ENCODE measurements around the gene CIB4. TPM values are rescaled to one million over a fixed set of nuclear protein-coding genes. Genes with fewer than 3 reads are reported as not detected.

CIB4 gene
- total RNA-seq, 1 donor from 2014 or later = not detected

DNA sequence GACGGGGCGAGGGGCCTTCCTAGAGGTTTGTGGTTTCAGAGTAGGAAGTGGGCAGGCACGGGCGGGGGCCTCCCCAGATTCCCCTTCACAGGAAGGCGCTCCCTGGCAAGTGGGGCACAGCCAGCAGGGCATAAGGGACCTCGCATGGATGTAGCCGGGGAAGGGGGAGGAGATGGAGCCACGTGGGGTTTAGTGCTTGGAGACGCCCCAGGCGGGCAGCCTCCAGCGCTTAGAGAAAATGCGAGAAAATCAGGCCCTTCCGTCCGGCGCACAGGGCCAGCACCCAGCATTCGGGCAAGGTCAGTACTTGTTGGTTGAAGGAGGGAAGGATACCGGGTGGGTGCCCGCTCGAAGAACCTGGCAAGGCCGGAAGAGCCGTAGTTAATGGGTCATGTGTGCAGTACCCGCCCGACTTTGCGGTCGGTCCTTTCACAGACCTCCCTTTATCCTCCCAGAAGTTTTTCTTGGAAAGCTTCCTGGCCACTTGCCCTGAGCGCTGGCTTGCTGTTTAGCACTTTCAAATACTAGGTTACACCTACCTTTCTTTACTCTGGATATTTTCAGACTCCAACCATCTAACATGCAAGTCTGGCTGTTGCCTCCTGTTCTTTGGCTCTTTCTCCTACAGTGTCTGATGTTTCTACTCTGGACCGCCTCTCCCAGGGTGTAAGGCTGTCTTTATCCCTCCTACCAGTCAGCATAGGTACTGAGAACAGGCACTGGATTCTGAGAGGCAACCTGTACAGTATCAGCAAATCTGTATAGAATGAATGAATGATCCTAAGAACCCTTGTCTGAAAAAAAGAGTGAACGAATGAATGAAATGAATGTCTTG lies 78.1 kb downstream of the CIB4 start:
- no peaks in the 10 kb centered on the region for H3K36me3 Mint-ChIP-seq (ENCODE audit: low read depth)

DNA sequence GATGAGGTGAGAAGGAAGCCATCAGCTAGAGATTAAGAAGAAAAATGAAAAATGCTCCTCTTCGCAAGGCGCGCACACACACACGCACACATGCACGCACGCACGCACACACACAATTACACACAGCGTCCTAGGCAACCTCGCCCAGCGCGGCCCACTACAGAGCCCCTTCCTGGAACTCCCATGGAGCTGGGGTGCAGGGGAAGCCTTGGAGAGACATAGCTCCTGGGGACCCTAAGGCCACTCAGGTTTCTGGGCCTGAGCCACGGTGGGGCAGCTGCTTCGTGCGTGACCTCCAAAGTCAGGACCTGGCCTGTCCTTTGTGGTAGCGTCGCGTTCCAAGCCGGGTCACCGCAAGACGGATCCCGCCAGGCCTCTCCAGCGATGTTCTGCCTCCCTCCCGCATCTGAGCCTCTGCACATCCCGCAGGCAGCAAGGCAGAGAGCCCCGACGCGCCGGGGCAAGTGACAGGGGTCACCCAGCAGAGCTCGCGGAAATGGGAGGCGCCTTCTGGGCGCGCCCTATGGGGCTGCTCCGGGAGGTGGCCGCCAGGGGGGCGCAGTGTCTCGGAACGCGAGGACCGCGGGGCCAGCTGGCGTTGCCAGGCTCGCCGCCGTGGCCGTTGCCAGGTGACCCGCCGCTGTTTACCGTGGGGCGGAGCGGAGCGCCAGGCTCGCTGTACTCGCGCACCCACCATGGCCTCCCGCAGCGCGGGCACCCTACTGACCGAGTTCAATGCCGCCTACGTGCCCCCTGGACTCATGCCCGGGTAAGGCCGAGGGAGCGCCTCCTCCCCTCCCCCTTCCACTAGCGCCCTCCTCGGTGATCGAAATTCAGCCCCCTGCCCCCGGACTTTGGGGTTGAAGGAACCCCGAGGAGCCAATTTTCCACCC lies 79.0 kb downstream of the CIB4 start:
- CTCF ChIA-PET = no interaction called here
- intact Hi-C loops (cut with micrococcal nuclease) = no loop called here
- POLR2A ChIA-PET = no interaction called here
- Mint-ChIP-seq H3K36me3 (ENCODE audit: low read depth) (no peaks in the 10 kb centered on the region), H3K27me3 (peaks cover 70% of the 10 kb centered on the region), H3K4me3 (no peak overlapping the region), H3K4me1 (peaks cover 6% of the 10 kb centered on the region), H3K27ac (no peak overlapping the region), H3K9me3 (no peaks in the 10 kb centered on the region)
- no peak for DNase-seq
- ATAC-seq (ENCODE audit: low read depth) = no peak
- TF ChIP-seq, protein P1, sequence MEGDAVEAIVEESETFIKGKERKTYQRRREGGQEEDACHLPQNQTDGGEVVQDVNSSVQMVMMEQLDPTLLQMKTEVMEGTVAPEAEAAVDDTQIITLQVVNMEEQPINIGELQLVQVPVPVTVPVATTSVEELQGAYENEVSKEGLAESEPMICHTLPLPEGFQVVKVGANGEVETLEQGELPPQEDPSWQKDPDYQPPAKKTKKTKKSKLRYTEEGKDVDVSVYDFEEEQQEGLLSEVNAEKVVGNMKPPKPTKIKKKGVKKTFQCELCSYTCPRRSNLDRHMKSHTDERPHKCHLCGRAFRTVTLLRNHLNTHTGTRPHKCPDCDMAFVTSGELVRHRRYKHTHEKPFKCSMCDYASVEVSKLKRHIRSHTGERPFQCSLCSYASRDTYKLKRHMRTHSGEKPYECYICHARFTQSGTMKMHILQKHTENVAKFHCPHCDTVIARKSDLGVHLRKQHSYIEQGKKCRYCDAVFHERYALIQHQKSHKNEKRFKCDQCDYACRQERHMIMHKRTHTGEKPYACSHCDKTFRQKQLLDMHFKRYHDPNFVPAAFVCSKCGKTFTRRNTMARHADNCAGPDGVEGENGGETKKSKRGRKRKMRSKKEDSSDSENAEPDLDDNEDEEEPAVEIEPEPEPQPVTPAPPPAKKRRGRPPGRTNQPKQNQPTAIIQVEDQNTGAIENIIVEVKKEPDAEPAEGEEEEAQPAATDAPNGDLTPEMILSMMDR (IDR thresholded peaks at IDR 0.05) = no peak

More for the DNA sequence above, 78.1 kb downstream of the CIB4 start:
- H3K27ac Mint-ChIP-seq = no peak overlapping the region
- no peaks in the 10 kb centered on the region for H3K9me3 Mint-ChIP-seq
- TF ChIP-seq, protein P1 (IDR thresholded peaks at IDR 0.05) = no peak
- CTCF ChIA-PET = no interaction called here
- H3K4me3 Mint-ChIP-seq = no peak overlapping the region
- ATAC-seq (ENCODE audit: low read depth) = no peak
- H3K4me1 Mint-ChIP-seq = peaks cover 6% of the 10 kb centered on the region
- intact Hi-C loops (cut with micrococcal nuclease) = no loop called here
- no peak for DNase-seq
- POLR2A ChIA-PET = no interaction called here
- peaks cover 68% of the 10 kb centered on the region for H3K27me3 Mint-ChIP-seq

DNA sequence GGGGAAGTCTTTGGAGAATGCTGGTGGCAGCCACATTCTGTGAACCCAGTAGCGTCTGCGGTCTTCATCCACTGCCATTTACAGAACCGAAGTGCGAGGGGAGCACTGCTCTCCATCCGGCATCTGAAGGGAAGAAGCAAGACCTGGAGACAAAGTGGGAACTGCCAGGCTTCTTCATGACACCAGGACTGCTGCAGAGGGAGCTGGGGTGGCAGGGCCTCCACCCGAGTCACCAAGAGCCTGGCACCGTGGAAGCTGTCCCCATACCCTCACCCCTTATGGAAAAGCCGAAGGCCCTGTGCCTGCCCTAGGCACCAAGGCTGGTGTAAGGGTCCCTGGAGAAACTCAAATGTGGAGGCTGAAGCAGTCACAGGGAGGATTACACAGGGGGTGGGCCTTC lies 79.8 kb downstream of the CIB4 start:
- TF ChIP-seq, protein P1 (IDR thresholded peaks at IDR 0.05) = no peak
- intact Hi-C loops (cut with micrococcal nuclease) = no loop called here
- ATAC-seq (ENCODE audit: low read depth) (no peak), DNase-seq (no peak)
- POLR2A ChIA-PET = no interaction called here
- Mint-ChIP-seq H3K27ac (no peak overlapping the region), H3K27me3 (peaks cover 68% of the 10 kb centered on the region), H3K4me1 (peaks cover 6% of the 10 kb centered on the region), H3K36me3 (ENCODE audit: low read depth) (no peaks in the 10 kb centered on the region), H3K9me3 (no peaks in the 10 kb centered on the region), H3K4me3 (no peak overlapping the region)
- CTCF ChIA-PET = no interaction called here

DNA sequence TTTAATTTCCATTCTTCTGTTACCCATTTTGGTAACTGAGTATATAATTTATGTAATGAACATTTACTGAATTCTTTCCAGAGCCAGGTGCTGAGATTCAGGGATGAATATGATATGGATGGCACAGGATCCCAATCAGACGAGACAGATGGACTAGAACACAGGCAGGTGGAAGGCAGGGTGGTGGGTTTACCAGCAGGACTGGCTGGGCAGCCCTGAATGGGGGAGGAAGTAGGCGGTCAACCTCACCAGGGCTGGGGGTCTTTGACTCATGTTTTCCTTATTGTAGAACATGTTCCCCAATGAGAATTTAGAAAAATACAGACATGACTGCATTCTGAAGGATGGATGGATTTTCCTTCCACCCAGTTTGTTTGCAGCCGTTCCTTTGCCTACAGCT lies 80.3 kb downstream of the CIB4 start:
- intact Hi-C loops (cut with micrococcal nuclease) = no loop called here
- Mint-ChIP-seq H3K4me1 (peaks cover 6% of the 10 kb centered on the region), H3K9me3 (no peaks in the 10 kb centered on the region), H3K27me3 (peaks cover 67% of the 10 kb centered on the region), H3K27ac (no peak overlapping the region), H3K4me3 (no peak overlapping the region), H3K36me3 (ENCODE audit: low read depth) (no peaks in the 10 kb centered on the region)
- POLR2A ChIA-PET = no interaction called here
- CTCF ChIA-PET = no interaction called here
- DNase-seq (no peak), ATAC-seq (ENCODE audit: low read depth) (no peak)
- TF ChIP-seq, protein P1 (IDR thresholded peaks at IDR 0.05) = no peak

DNA sequence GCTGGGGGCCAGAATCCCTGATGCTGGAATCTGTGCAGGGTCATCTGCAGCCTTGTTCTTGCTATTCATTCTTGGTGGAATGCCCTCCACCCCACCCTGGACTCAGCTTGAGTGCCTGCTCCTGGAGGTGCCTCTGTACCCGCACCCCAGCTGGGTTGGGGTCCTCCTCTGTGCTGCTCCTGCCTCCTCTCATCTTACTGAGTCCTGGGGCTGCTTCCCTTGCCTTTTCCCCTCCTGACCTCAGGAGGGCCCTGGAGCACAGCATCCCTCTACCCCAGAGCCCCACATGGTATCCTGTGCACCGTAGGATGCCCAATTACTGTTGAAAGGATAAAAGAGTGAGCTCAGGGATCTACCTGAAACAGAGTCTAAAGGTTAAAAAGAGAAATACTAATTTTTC lies 81.6 kb downstream of the CIB4 start:
- Mint-ChIP-seq H3K27me3 (peaks cover 60% of the 10 kb centered on the region), H3K27ac (no peak overlapping the region), H3K4me1 (peaks cover 6% of the 10 kb centered on the region), H3K36me3 (ENCODE audit: low read depth) (no peaks in the 10 kb centered on the region), H3K9me3 (no peaks in the 10 kb centered on the region), H3K4me3 (no peak overlapping the region)
- DNase-seq (no peak), ATAC-seq (ENCODE audit: low read depth) (no peak)
- TF ChIP-seq, protein P1 (IDR thresholded peaks at IDR 0.05) = no peak
- intact Hi-C loops (cut with micrococcal nuclease) = no loop called here
- ChIA-PET POLR2A (no interaction called here), CTCF (no interaction called here)

All from activated B cell treated with CpG ODN at 0.5 μM for 24 hours (primary cell).